Kidney capillary endothelial cell (primary cell): ENCODE measurements around the gene COL28A1.
"Not testable (repeated sequence)": the region's sequence is repeated elsewhere in the genome, so short reads cannot be mapped to it uniquely, and the experiment has no call there.

Experiments
- DNase-seq: peaks from one replicate; pipeline ENCODE4 v3.0.0-alpha.2; 2018; ENCODE audit warnings: low spot score

COL28A1 gene

GRCh38 chr7:7416031-7416858 lies 119.4 kb downstream of the COL28A1 start:
- no peak for DNase-seq

GRCh38 chr7:7414791-7415603 lies 120.7 kb downstream of the COL28A1 start:
- DNase-seq = no peak

GRCh38 chr7:7408001-7408770 lies 127.5 kb downstream of the COL28A1 start:
- DNase-seq = no peak

- no peak for DNase-seq
Observed at GRCh38 chr7:7405461-7405860, 130.2 kb downstream of the COL28A1 start.

- no peak for DNase-seq
Observed at GRCh38 chr7:7399707-7400106, 136.0 kb downstream of the COL28A1 start.

- DNase-seq = no peak
Observed at GRCh38 chr7:7395785-7396184, 139.9 kb downstream of the COL28A1 start.

GRCh38 chr7:7388164-7388563 lies 147.5 kb downstream of the COL28A1 start:
- not testable (repeated sequence) for DNase-seq

GRCh38 chr7:7385421-7385820 lies 150.3 kb downstream of the COL28A1 start:
- DNase-seq = no peak

GRCh38 chr7:7384228-7384627 lies 151.4 kb downstream of the COL28A1 start:
- no peak for DNase-seq

- no peak for DNase-seq
Observed at GRCh38 chr7:7375538-7375937, 160.1 kb downstream of the COL28A1 start.

GRCh38 chr7:7370076-7370475 lies 165.6 kb downstream of the COL28A1 start:
- no peak for DNase-seq

GRCh38 chr7:7369134-7369533 lies 166.5 kb downstream of the COL28A1 start:
- DNase-seq = no peak

- no peak for DNase-seq
Observed at GRCh38 chr7:7354674-7355073, 181.0 kb downstream of the COL28A1 start.

GRCh38 chr7:7352845-7353244 lies 182.8 kb downstream of the COL28A1 start:
- no peak for DNase-seq

- DNase-seq = no peak
Observed at GRCh38 chr7:7351832-7352231, 183.8 kb downstream of the COL28A1 start.

- DNase-seq = no peak
Observed at GRCh38 chr7:7351156-7351555, 184.5 kb downstream of the COL28A1 start.

GRCh38 chr7:7349156-7349555 lies 186.5 kb downstream of the COL28A1 start:
- DNase-seq = no peak

- no peak for DNase-seq
Observed at GRCh38 chr7:7347045-7347444, 188.6 kb downstream of the COL28A1 start.

- no peak for DNase-seq
Observed at GRCh38 chr7:7344583-7344982, 191.1 kb downstream of the COL28A1 start.

- DNase-seq = no peak
Observed at GRCh38 chr7:7335909-7336308, 199.8 kb downstream of the COL28A1 start.

- no peak for DNase-seq
Observed at GRCh38 chr7:7335215-7335614, 200.5 kb downstream of the COL28A1 start.

- DNase-seq = no peak
Observed at GRCh38 chr7:7333610-7334009, 202.1 kb downstream of the COL28A1 start.
